DMS153 treated with DMSO at 0.1 percent for 48 hours (cell line): ENCODE data around the gene ZDHHC17.
"Not testable (repeated sequence)": the region's sequence is repeated elsewhere in the genome, so short reads cannot be mapped to it uniquely, and the experiment has no call there.

Experiments used
- DNase-seq: peaks from one replicate; lab custom pipeline; 2025; ENCODE audit not compliant: unreplicated experiment; lab: John Stamatoyannopoulos, UW

Gene ZDHHC17, protein sequence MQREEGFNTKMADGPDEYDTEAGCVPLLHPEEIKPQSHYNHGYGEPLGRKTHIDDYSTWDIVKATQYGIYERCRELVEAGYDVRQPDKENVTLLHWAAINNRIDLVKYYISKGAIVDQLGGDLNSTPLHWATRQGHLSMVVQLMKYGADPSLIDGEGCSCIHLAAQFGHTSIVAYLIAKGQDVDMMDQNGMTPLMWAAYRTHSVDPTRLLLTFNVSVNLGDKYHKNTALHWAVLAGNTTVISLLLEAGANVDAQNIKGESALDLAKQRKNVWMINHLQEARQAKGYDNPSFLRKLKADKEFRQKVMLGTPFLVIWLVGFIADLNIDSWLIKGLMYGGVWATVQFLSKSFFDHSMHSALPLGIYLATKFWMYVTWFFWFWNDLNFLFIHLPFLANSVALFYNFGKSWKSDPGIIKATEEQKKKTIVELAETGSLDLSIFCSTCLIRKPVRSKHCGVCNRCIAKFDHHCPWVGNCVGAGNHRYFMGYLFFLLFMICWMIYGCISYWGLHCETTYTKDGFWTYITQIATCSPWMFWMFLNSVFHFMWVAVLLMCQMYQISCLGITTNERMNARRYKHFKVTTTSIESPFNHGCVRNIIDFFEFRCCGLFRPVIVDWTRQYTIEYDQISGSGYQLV

GRCh38 chr12:76763746-76764675 is at the start of gene ZDHHC17:
Gene ZDHHC17 (plus strand): TSS chr12:76764115. CDS start chr12:76764237, 122 bp downstream.
- peak; percentile 97 for DNase-seq

GRCh38 chr12:76714415-76714814 is 49.5 kb upstream of the ZDHHC17 start:
- no peak for DNase-seq

GRCh38 chr12:76714861-76715260 is 49.1 kb upstream of the ZDHHC17 start:
- no peak for DNase-seq

GRCh38 chr12:76715332-76715731 is 48.6 kb upstream of the ZDHHC17 start:
- no peak for DNase-seq

DNA sequence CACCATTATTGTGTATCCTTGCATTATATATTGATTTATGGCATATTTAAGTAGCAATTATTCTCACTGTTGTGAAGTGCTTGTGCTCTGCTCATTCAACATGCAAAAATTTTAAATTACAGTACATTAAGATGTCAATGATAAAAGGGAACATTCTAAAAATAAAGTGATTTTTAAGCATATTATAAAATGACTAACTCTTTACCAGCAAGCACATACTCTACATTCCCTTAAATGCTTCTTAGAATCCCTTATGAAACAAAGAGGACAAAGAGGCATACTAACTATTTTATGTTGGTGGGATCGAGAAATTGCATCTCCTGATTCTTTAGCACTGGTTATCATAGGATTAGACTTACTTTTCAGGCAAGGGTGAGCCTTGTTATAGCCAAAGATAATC is 46.6 kb upstream of the ZDHHC17 start:
- DNase-seq: no peak

DNA sequence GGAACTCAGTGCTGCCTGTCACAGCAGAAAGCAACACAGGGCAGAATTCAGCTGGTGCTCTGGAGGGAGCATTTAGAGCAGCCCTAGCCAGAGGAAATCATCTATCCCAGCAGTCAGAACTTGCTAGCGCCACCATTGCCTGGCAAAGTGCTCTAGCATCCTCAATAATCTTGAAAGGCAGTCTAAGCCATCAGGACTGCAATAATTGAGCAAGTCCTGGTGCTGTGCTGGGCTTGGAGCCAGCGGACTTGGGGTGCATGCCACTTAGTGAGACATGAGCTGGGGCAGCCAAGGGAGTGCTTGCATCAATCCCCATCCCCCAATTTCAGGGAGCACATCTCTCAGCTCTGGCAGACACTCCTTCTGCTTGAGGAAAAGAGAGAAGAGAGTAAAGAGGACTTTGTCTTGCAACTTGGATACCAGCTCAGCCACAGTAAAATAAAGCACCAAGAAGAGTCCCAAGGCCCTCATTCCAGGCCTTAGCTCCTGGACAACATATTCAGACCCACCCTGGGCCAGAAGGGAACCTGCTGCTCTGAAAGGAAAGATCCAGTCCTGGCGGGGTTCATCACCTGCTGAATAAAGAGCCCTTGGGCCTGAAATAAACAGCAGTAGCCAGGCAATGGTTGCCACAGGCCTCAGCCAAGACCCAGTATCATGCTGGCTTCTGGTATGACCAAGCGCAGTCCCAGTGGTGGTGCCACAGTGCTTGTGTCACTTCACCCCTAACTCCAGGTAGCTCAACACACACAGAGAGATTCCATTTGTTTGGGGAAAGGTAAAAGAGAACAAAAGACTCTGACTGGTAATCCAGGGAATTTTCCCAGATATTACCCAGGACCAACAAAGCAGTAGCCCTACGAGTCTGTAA is 44.5 kb upstream of the ZDHHC17 start:
- no peak for DNase-seq

GRCh38 chr12:76720068-76720467 is 43.8 kb upstream of the ZDHHC17 start:
- DNase-seq: no peak

GRCh38 chr12:76726626-76727025 is 37.3 kb upstream of the ZDHHC17 start:
- no peak for DNase-seq

DNA sequence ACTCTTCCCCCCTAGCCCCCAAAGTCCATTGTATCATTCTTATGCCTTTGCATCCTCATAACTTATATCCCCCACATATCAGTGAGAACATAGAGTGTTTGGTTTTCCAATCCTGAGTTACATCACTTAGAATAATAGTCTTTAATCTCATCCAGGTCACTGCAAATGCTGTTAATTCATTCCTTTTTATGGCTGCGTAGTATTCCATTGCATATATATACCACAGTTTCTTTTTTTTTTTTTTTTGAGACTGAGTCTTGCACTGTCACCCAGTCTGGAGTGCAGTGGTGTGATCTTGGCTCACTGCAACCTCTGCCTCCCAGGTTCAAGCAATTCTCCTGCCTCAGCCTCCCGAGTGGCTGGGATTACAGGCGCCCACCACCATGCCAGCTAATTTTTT is 31.7 kb upstream of the ZDHHC17 start:
- not testable (repeated sequence) for DNase-seq

DNA sequence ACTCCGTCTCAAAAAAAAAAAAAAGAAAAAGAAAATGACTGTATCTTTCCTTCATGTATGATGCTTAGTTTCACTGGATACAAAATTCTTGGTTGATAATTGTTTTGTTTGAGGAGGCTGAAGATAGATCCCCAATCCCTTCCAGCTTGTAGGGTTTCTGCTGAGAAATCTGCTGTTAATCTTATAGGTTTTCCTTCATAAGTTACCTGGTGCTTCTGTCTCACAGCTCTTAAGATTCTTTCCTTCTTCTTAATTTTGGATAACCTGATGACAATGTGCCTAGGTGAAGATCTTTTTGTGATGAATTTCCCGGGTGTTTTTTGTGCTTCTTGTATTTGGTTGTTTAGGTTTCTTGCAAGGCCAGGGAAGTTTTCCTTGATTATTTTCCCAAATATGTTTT is 26.2 kb upstream of the ZDHHC17 start:
- DNase-seq: not testable (repeated sequence)

DNA sequence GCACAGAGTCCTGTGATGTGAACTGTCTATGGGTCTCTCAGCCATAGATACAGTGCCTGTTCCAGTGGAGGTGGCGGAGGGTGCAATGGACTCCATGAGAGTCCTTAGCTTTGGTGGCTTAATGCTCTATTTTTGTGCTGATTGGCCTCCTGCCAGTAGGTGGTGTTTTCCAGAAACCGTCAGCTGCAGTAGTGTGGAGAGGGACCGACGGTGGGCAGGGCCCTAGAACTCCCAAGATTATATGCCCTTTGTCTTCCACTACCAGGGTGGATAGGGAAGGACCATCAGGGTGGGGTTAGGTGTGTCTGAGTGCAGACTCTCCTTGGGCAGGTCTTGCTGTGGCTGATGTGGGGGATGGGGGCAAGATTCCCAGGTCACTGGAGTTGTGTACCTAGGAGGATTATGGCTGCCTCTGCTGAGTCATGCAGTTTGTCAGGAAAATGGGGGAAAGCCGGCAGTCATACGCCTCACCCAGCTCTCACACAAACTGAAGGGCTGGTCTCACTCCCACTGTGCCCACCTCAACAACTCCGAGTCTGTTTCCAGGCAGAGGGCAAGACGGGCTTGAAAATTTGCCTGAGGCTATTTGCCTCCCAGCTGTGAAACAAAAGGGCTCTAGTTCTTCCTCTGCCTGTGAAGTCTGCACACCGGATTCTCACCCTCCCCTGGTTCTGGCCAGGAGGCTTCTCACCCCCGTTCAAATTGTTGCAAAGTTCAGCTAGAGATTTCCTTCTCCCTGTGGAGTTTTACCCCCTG is 24.9 kb upstream of the ZDHHC17 start:
- DNase-seq: no peak

DNA sequence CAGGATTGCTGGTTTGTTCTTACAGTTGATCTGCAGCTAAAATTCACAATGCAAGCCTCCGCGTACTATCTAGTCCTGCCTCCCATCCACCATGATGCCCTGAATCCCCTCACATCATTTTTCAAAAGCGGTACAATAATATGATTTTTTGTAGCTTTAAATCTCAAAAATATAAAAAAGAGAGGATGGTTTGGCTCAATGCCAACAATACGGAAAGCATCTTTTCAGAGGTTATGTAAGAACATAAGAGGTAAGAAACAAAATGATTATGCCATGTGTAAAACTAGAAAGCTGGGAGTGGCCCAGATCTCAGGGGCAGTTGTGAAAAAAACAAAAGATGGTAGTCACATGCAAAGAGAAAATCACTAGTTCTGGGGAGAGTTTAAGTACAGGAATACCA is 24.0 kb upstream of the ZDHHC17 start:
- no peak for DNase-seq

GRCh38 chr12:76740501-76740900 is 23.4 kb upstream of the ZDHHC17 start:
- no peak for DNase-seq

DNA sequence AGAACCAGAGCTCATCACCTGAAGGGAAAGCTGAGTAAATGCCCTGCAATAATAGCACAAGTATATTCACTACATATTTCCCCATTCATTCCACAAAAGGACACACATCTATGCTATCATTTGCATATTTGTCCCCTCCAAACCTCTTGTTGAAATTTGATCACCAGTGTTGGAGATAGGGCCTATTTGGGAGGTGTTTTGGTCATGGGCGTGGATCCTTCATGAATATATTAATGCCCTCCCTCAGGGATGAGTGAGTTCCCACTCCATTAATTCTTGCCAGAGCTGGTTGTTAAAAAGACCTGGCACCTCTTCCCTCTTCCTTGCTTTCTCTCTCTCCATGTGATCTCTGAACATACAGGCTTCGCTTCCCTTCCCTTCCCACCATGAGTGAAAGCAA is 18.6 kb upstream of the ZDHHC17 start:
- no peak for DNase-seq

DNA sequence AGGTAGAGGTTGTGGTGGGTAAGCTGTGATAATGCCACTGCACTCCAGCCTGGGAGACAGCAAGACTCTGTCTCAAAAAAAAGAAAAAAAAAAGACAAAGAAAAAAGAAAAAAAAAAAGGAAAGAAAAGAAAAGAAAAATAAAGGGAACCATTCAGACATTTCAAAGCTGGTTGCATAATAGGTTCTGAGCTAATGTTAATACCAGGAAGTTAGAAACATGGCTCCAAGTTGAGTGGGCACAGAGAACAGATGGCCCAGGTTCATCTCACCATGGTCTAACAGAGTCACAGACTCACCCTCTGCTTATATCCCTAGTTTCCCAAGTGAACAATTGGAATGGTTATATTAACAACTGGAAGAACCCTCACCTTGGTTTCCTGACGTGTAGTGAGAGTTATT is 17.4 kb upstream of the ZDHHC17 start:
- no peak for DNase-seq

DNA sequence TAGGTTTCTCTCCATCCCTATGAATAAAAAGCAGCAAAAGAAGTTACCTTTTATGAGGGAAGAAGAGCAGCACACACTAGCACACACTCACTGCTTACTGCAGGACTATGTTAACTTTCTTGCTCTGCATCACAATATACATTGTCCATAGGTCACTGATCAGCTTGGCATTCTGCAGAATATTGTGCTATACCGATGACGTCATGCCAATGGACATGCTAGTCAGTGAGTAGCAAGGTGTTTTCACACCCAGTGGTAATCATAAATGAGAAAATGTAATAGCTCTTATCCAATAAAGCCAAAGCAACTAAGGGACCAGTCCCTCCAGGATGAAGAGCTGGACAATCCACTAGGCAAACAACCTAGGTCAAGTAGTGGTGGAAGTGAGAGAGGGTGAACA is 16.7 kb upstream of the ZDHHC17 start:
- no peak for DNase-seq

- DNase-seq: no peak
These were observed 8.0 kb upstream of the ZDHHC17 start for GRCh38 chr12:76755829-76756379.

- no peak for DNase-seq
These were observed 6.2 kb upstream of the ZDHHC17 start for GRCh38 chr12:76757694-76758093.

- no peak for DNase-seq
These were observed 1.3 kb upstream of the ZDHHC17 start for GRCh38 chr12:76762601-76762980.

DNA sequence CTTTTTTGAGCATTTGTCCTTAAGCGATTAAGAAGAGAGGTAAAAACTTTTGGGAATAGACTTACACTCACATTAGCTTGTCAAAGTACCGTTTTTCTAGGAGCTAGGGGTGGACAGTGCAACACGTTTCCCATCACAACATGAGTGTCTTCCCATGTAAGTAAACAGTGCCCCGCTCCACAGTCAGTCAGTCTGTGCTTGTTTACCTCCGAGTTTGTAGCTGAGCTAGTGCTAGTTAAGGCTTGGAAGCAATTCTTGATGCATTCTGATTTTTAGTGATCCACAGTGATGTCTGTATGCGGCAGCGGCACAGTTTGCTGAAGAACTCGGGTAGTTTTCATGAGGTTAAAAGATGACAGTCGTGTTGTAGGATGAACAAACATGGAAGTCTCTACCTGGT is 941 bp downstream of the ZDHHC17 start:
- no peak for DNase-seq
